OCI-M1 (cell line): ENCODE results near the gene JAM3.
A peak's percentile ranks its signal among the peaks of the same experiment; 100 is the strongest.
"Not testable (repeated sequence)": the region's sequence is repeated elsewhere in the genome, so short reads cannot be mapped to it uniquely, and the experiment has no call there.

Source experiments
- DNase-seq: peaks from one replicate; lab custom pipeline; 2025; lab: John Stamatoyannopoulos, UW

The JAM3 gene

GRCh38 chr11:134062265-134063123 is 6.4 kb upstream of the JAM3 start:
- no peak for DNase-seq

GRCh38 chr11:134063124-134063495 is 5.8 kb upstream of the JAM3 start:
- no peak for DNase-seq

- DNase-seq: no peak
These were observed 4.7 kb upstream of the JAM3 start for GRCh38 chr11:134063991-134064747.

- DNase-seq: no peak
These were observed 3.5 kb upstream of the JAM3 start for GRCh38 chr11:134065381-134065780.

- DNase-seq: no peak
These were observed 1.7 kb upstream of the JAM3 start for GRCh38 chr11:134066943-134067885.

- DNase-seq: no peak
These were observed 812 bp downstream of the JAM3 start for GRCh38 chr11:134069426-134070341.

GRCh38 chr11:134070342-134070845 is 1.5 kb downstream of the JAM3 start:
- DNase-seq: no peak

- no peak for DNase-seq
These were observed 2.4 kb downstream of the JAM3 start for GRCh38 chr11:134071306-134071705.

- DNase-seq: no peak
These were observed 3.0 kb downstream of the JAM3 start for GRCh38 chr11:134071766-134072402.

GRCh38 chr11:134072844-134073243 is 4.0 kb downstream of the JAM3 start:
- no peak for DNase-seq

- no peak for DNase-seq
These were observed 5.5 kb downstream of the JAM3 start for GRCh38 chr11:134074346-134074745.

- no peak for DNase-seq
These were observed 5.9 kb downstream of the JAM3 start for GRCh38 chr11:134074766-134075165.

- no peak for DNase-seq
These were observed 10.4 kb downstream of the JAM3 start for GRCh38 chr11:134079317-134079716.

GRCh38 chr11:134081258-134081657 is 12.4 kb downstream of the JAM3 start:
- DNase-seq: not testable (repeated sequence)

GRCh38 chr11:134082990-134083389 is 14.1 kb downstream of the JAM3 start:
- no peak for DNase-seq

GRCh38 chr11:134086376-134086775 is 17.5 kb downstream of the JAM3 start:
- DNase-seq: no peak

- DNase-seq: not testable (repeated sequence)
These were observed 23.1 kb downstream of the JAM3 start for GRCh38 chr11:134092006-134092405.

- no peak for DNase-seq
These were observed 28.3 kb downstream of the JAM3 start for GRCh38 chr11:134097166-134097565.

GRCh38 chr11:134098566-134099184 is 29.8 kb downstream of the JAM3 start:
- DNase-seq: peak; percentile 19

- DNase-seq: no peak
These were observed 31.3 kb downstream of the JAM3 start for GRCh38 chr11:134100171-134100570.
